Ammon's horn (tissue), 1 donor: Measurements from ENCODE around the gene ATP6V1B1.

ENCODE experiments used
- DNase-seq: peaks from one replicate; pipeline ENCODE4 v3.0.0-alpha.2; 2016; ENCODE audit warnings: low spot score

ATP6V1B1 gene

DNA sequence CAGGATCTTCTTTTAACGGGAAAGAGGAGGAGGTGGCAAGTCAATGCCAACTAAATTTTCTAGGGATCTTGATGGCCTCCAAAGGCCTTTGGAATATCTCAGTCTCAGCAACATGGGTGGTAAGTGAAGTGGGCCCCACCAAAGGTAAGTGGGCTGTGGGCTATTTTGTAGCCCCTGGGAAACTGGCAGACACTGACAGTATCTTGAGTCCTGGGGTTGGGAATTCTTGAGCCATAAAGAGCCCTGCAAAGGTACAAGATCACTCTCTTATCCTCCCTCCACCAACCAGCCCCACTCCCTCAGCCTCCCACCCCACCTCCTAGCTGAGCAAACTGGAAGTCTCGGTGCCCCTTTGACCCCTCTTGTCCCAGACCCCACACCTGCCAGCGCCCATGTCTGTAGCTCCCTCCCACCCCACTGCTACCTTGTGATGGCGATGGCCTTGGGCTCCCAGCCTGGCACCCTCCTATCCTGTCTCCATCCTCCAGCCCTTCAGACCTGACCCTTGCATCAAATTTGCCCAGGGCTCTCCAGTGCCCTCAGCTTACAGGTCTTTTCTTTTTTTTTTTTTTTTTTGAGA is 8.5 kb downstream of the ATP6V1B1 start:
- DNase-seq: no peak

GRCh38 chr2:70946832-70947442 is 11.2 kb downstream of the ATP6V1B1 start:
- peak; percentile 81 for DNase-seq

DNA sequence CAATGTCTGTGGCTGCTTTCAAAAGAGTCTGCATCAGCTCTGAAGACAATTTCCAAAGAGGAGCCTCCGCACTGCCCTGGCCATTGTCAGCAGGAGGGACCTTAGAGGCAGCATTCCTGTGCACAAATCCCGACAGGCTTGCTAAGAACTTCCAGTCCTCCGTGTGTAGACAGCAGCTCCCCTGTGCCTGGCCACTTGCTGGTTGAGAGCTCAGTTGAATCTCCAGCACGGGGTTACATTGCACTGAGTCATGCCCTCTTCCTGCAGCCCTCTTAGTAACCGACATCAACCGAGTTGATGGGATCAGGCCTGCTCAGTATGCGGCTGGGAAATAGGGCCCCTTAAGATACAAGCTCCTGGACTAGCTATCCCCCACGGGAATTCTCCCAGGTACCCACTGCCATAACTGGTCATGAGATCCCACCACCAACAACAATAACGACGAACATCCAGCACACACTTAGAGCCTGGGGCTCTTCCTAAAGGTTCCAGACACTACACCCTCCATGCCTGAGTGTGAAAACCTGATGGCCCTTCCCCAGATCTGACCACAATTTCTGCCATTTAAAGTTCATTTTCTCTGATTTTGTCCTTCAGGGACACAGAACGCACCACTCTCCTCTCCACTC is 12.0 kb downstream of the ATP6V1B1 start:
- DNase-seq: no peak

GRCh38 chr2:70948337-70949003 is 12.8 kb downstream of the ATP6V1B1 start:
- DNase-seq: peak; percentile 87

GRCh38 chr2:70949086-70949485 is 13.4 kb downstream of the ATP6V1B1 start:
- DNase-seq: no peak

GRCh38 chr2:70954886-70955285 is 19.2 kb downstream of the ATP6V1B1 start:
- DNase-seq: no peak

DNA sequence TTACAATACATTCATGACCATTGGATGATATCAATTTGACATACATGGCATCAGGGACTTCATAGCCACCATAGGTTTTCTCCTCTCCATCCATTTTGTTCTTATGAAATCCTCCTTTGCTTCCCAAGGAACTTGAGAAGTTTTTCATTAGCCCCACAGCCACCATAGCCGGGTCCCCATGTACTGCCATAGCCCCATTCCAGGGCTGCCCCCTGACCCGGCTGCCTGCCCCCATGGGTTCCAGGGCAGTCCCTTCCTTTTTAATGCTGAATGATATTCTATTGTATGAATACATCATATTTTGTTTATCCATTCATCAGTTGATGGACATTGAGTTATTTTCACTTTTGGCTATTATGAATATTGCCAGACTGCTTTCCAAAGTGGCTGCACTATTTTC is 20.4 kb downstream of the ATP6V1B1 start:
- DNase-seq: no peak

GRCh38 chr2:70957798-70958197 is 22.1 kb downstream of the ATP6V1B1 start:
- DNase-seq: no peak

GRCh38 chr2:70958759-70959158 is 23.1 kb downstream of the ATP6V1B1 start:
- no peak for DNase-seq

- no peak for DNase-seq
These were observed 23.6 kb downstream of the ATP6V1B1 start for GRCh38 chr2:70959271-70959761.

DNA sequence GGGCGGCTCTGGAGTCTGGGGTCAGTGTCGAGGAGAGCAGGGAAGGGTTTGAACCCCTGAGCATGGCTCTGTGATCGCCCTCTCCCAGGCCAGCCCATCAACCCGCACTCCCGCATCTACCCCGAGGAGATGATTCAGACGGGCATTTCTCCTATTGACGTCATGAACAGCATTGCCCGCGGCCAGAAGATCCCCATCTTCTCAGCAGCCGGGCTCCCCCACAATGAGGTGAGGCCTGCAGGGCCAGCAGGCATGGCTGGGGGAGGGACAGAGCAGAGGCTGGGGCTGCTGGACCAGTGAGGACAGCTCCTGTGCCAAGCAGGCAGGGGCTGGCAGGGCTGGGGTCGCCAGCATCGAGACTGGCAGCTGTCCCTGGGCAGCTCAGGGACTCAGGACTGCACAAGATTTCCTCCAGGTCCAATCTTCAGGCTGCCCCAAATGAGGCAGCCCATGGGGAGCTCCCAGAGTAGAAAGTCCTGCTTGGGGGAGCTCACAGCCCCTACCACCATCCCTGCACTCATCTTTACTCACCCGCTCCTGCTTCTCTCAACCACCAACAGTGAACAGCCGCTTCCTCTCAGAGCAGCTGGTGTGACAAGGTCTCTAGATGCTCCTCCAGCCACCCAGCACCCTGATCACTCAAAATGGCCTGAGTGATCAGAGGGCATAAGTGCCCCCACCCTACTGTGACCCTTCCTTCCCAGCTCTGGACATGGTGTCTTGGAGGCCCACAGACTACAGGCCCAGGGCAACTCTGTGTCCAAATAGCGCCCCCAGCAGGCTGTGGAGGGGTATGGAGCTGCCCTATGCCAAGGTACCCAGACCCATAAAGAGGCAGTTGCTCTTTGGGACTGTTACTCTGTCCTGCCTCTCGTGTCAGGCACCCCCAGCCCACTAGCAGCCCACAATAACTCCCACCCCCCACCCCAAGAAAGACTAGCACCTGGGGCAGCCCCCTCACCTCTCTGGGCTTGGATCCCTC is 24.4 kb downstream of the ATP6V1B1 start:
- DNase-seq: no peak

DNA sequence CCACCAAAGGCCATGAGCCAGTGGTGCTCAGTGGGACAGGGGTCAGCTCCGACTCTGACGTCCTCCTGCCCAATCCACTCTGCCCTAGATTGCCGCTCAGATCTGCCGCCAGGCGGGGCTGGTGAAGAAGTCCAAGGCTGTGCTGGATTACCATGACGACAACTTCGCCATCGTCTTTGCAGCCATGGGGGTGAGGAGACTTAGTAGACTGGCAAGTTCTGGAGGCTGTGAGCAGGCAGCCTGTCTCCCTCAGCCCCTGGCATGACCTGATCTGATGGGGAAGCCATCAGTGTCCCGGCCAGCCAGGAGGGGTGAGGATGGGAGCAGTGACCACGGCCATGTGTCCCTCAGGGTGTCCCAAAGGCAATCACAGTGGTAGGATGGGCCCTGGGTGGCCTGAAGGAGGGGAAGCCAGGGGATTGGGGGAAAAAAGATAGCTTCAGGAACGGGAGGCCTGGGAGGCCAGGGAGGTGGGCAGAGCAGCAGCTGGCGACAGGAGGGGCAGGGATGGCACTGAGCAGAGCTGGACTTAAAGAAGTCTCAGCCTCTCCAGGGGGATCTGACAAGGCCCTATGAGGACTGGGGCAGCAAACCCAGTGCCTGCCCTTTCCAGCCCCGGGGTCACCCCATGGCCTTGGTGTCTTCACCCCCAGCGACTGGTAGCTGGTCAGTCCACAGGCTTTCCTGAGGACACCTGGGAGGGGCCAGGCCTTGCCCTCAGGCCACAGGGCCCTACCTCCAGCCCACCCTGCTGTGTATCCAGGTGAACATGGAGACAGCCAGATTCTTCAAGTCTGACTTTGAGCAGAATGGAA is 25.3 kb downstream of the ATP6V1B1 start:
- no peak for DNase-seq

GRCh38 chr2:70961648-70961994 is 25.9 kb downstream of the ATP6V1B1 start:
- no peak for DNase-seq

DNA sequence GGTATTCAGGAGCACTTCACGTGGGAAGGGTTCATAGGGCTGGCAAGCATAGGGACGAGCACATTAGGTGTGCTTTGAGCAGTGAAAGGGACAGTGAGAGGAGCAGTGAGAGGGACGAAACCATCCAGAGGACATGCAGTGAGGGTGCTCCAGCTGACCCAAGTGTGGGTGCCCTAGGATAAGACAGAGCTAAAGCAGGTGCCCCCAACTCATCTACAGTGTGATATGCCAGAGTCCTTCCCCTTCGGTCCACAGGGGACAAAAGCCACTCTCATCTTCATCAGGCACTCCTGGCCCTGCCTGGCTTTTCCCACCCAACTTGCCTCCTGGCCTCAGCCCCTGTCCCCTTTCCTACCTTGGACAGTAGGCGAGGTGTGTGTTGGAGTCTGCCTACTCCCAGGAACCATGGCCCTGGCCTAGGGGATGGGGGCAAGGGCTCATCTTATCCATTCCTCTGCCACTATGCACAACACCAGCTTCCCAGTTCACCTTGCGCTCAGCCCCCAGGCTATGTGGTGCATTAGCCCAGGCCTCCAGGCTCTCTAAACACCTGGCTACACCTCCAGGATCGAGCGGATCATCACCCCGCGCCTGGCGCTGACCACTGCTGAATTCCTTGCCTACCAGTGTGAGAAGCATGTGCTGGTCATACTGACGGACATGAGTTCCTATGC is 26.6 kb downstream of the ATP6V1B1 start:
- no peak for DNase-seq

DNA sequence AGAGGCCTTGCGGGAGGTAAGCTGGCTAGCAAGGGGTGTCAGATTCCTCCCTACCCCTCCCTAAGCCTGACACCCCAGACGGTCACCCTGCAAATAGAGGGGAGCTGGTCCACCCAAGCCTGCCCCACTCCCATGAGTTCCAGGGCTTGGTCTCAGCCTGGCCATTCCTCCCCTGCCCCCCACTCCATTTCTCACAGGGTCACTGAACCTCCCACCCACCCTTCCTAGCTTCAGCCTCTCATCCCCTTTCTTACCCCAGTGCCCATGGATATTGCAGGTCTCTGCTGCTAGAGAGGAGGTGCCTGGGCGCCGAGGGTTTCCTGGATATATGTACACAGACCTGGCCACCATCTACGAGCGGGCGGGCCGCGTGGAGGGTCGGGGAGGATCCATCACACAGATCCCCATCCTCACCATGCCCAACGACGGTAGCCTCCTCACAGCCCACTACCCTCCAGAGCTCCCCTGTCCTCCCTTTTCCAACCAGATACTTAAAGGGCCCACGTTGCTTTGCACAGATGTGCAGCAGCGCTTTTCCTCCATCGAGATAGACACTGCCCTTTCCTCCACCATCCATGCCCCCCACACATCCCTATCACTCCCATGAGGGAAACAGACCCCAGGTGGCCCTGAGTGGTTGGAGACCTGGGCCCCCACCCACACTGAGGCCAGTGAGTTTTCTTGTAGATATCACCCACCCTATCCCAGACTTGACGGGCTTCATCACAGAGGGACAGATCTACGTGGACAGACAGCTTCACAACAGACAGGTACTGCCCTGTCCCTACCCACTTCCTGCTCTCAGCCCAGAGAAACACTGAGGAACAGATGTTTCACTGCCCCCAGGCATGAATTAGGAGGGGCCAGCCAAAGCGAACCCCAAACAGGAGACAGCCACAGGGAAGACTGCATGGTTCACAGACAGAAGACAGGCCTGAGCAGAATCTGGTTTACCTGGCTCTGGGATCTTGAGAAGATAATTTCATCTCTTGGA is 27.5 kb downstream of the ATP6V1B1 start:
- no peak for DNase-seq

DNA sequence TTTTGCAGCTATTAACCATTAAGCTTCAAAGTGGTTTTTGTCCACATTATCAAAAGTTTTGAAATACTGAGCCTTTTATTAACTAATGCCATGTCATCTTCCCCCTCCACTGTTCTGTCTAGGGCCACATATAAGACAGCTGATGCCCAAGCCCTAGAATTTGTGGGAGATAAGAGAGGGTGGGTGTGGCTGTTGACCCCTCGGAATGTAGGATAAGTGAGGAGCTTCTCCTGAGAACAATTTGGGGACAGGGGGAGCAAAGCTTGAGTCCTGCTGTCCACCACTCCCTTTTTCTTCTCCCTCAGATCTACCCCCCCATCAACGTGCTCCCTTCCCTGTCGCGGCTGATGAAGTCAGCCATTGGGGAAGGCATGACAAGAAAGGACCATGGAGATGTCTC is 28.4 kb downstream of the ATP6V1B1 start:
- DNase-seq: no peak

- DNase-seq: peak; percentile 83
These were observed 29.1 kb downstream of the ATP6V1B1 start for GRCh38 chr2:70964596-70965386.

GRCh38 chr2:70965506-70965905 is 29.8 kb downstream of the ATP6V1B1 start:
- no peak for DNase-seq
